Activated T-helper 9 cell treated with anti-CD3 and anti-CD28 coated beads, Interleukin-2, amount 50 U/mL, for 16 hours (primary cell): ENCODE results near the gene ICOS.
"Not testable (repeated sequence)": the region's sequence is repeated elsewhere in the genome, so short reads cannot be mapped to it uniquely, and the experiment has no call there.

ENCODE experiments used
- DNase-seq: peaks from one replicate; pipeline ENCODE4 v3.0.0-alpha.2; 2020; ENCODE audit warnings: low read depth

Gene ICOS

DNA sequence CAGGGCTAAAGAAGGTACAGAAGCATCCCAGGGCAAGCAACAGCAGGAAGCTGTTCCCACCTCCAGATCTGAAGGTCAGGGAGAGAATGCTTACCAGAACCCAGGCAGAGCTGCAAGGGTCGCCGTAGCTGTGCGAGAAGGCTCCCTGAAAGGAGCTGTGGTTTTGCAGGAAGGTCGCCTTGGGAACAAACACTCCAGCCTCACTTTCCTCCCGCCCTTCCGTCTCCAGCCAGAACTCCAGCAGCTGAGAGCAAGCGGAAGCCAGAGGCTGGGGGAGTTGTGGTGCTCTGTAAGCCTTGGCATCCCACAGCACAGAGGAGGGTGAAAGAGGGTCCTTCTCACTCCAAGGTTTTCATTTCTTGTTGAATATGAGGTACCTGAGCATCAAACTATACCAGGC lies 18.3 kb upstream of the ICOS start:
- DNase-seq: no peak

DNA sequence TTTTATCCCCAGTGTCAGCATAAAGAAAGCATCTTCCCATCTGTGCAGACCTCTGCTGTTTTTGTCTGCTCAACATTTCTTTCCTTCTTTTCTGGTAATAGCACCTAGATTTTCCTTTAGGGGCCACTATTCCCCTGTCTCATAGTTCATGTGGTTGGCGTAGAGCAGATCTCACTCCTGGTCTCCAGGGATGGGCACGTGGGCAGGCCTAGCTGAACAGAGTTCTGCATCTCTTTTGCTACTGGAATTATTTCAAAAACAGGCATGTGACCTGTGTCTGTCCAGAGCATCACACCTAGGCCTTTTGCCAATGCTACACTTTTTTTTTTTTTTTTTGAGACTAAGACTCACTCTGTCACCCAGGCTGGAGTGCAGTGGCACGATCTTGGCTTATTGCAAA lies 17.7 kb upstream of the ICOS start:
- DNase-seq: no peak

DNA sequence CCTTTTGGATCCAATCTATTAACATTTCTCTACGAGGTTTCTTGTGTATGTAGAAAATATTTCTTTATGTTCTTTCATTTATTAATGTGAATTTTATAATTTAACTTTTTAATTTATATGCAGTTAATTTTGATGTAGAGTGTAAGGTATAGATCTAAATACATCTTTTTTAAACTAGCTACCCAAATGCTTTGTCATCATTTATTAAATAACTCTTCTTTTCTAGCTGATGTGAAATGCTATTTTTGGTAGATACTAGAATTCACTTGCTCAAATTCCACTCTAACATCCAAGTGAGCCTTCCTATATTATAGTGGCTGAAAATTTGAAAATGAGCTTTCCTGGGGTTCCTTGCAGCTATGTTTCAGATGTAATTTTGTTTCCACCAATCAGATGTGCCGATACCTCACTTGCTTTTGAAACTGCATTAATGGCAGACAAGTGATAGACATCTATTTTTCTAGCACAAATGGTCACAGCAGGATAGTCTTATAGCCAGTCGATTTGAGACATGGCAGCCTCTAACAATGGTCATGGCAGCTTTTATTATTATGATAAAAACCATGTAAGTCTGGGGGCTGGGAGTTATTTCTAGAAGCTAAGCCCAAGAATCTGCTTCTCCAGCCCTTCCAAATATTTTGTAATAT lies 10.9 kb upstream of the ICOS start:
- DNase-seq: no peak

DNA sequence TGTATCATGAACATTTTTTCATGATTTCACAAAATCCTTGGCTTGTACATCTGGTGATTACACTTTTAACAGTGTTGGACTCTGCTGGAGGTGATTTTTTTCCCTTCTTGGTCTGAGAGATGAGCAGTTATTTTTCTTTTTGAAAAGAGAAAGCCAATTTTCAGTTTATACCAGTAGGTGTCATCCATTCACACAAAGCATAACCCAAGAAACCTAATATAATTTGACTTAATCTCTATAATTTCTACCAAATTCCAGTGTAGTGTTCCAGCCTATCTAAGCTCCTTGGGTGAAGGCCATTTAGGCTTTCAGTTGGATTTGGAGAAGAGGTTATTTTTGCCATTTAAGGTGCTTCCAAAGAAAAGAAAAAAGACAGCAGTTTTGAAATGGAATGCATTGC lies 7.7 kb upstream of the ICOS start:
- no peak for DNase-seq

DNA sequence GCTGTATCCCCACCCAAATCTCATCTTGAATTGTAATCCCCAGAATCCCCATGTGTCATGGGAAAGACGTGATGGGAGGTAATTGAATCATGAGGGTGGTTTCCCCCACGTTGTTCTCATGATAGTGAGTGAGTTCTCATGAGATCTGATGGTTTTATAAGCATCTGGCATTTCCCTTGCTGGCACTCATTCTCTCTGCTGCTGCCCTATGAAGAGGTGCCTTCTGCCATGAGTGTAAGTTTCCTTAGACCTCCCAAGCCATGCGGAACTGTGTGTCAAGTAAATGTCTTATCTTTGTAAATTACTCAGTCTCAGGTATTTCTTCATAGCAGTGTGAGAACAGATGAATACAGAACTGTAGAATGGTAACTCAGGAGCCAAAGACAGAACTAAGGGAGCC lies 5.3 kb upstream of the ICOS start:
- DNase-seq: not testable (repeated sequence)

DNA sequence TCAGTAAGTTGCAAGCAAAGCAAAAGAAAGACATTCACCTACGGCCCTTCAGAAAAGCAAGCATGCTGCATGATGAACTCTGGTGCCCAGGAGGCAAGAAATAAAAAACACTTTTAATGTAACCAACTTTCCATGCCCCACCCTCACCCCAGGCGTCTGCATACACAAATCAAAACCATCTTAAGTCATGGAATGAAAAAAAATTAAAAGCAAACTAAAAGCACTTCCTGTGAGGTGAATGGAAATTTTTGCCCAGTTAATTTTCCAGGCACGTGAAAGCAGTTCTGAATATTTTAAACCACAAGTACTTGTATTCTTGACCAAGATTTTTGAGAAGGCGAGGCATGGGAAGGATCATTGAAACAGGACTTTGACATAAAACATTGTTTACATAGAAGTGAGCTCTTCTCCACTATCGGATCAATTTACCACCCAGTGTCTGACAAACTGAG lies 2.5 kb upstream of the ICOS start:
- DNase-seq: peak; percentile 41

DNA sequence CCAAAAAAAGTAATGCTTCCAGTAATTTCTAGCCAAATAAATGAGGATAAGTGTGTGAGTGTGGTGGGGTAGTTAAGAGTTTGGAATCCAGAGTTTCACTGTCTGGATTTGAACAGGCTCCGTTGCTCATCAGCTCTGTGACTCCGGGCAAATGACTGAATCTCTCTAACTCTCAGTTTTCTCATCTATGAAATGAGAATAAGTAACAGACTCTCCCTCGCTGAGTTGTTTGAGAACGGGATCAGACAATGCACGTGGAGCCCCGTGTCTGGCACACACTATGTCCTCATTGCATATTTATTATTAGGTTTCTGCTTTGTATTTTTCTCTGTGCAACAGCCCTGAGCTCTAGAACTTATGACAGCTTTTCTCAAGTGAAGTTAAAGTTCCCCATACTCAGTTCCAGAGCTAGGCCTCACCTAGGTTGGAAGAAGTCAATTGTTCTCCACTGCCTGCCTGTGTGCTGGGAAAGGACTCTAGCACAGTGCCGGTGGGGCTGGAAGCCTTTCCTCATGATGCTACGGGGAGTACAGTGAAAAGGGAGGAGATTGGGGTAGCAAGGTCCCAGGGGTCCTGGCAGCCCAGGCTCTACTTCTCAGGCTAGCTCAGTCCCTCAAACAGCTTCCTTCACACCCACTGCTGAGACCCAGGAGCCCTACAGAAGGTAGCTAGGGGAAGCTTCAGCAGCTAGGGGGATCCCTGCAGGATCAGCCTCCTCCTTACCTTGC lies 1.7 kb upstream of the ICOS start:
- DNase-seq: no peak

DNA sequence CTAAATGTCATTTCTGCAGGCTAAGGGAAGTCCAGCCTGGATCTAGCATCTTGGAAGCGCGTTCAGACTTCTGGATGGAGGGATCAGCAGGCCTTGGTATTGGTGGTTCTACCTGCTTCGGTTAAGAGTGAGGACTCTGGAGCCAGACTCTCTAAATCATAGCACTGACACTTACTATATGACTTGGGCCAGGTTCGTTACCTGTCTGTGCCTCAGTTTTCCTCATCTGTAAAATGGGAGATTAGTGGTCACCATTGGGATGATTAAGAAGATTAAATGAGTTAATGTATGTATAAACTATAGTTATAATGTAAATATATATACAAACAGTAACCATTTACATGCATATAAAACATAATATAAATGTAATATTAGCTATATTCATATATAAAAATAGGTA lies 995 bp upstream of the ICOS start:
- no peak for DNase-seq

DNA sequence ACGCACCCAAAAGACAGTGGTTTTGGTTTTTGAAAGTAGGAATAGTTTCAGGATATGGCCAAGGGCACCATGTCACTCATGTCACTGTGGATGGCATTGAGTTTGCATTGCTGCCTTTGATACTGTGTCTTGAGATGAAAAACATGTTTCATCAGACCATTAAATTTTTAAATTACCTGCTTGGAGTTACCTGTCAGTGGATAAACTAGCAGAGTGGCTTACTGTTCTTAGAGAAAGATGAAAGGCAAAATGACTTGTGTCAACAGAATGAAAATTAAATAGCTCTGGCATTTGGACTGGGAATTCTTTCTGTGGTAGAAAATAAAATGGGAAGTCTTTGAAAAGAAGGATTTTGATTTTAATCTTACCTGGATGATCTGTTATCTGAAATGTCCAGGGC lies 386 bp downstream of the ICOS start:
- DNase-seq: no peak

DNA sequence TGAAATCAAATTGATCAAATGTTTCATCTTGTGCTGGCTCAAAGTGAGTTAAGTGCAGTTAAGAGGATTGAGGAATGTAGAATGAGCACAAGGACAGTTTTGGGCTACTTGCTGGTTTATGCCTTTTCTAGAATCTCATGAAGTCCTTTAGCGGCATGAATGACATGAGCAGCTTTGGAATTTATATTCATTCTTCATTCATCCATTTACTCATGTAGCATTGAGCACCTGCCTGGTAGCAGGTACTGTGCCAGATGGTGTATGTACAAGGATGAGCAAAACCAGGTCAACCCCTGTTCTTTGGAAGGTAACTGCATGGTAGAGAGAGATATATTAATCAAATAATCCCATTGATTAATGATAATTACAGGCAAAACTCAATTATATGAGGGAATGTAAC lies 1.2 kb downstream of the ICOS start:
- no peak for DNase-seq

DNA sequence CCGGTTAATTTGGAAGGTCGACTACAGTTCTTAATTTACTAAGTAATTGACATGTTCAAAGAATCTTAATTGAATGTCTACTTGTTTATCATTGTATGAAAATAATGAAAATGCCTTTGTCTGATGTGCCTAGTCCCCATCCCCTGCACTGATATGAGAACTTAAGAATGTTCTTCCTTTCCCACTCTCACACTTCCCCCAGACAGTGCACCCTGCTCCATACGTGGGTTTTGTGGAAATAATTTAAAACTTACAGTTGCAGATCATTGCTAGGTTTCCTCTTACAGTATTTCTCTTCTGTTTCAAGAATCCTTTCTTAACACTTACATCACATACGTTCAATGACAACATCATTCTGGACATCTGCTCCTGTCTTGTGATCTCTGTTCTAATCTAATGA lies 3.5 kb downstream of the ICOS start:
- no peak for DNase-seq

DNA sequence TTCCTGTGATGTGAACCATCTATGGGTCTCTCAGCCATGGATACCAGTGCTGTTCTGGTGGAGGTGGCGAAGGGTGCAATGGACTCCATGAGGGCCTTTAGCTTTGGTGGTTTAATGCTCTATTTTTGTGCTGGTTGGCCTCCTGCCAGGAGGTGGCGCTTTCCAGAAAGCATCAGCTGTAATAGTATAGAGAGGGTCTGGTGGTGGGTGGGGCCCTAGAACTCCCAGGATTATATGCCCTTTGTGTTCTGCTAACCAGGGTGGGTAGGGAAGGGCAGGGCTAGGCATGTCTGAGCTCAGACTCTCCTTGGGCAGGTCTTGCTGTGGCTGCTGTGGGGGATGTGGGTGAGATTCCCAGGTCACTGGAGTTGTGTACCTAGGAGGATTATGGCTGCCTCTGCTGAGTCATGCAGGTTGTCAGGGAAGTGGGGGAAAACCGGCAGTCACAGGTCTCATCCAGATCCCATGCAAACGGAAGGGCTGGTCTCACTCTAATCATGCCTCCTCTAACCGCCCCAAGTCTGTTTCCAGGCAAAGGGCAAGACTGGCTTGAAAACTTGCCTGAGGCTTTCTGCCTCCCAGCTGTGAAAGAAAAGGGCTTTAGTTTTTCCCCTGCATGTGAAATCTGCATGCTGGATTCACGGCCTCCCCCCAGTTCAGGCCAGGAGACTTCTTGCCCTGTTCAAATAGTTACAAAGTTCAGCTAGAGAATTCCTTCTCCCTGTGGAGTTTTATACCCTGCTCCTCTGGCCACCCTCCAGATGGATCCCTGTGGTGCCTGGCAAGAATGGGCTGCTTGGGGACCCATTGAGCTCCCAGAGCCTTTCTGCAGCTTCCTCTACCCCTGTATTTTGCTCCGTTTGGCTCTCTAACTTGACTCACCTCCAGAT lies 7.2 kb downstream of the ICOS start:
- DNase-seq: not testable (repeated sequence)

DNA sequence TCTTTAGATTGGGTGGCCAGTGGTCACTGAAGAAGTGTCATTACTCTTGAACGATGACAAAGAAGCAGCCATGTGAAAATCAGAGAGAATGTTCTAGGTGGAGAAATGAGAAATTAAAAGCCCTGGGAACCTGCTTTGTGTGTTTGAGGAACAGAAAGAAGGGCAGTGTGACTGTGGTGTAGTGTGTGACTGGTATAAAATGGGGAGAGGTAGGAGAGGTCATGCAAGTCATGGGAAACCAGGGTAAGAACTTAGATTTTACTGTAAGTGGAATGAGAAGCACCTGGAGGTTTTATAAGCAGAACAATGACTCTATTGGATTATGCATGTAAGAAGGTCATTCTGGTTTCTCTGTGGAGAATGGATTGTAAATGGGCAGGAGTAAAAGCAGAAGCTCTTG lies 12.2 kb downstream of the ICOS start:
- no peak for DNase-seq

DNA sequence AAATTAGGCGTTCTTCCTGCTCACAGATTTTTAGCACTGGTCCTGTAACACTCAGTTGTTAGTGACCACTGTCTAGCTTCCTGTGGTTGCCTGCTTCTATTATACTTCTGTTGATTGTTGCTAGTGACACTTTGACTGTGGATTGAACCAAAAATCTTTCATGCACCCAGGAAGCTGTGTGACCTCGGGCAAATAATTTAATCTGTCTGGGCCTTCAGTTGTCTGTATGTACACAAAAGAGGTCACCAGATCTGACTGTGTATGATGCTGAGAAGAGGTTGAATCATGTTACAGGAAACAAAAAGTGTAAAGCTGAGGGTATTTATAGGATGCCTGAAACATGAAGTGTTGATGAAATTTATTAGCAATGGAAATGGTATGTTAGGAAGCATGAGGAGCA lies 12.7 kb downstream of the ICOS start:
- no peak for DNase-seq

DNA sequence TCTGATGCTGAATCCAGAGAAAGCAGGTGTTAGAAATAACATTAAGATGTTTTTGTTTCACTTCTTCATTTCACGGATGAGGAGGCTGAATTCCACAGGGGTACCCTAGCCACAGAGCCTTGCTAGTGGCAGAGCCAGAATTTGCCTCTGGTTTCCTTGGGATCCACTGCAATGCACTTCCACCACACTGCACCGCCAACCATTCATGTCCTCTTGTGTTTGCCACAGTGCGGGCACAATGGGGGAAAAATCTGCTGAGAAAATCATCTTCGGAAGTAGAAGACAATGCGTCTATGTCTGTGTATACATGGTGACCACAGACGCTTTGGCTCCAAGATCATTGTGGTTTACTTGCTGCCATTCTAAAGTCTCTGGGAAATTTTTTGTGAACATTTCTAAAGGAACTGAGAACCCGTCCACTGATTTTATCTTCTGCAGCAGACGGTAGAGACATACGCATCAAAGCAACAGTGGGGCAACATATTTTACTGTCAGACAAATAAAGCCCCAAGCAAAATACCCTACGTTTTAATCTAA lies 14.9 kb downstream of the ICOS start:
- peak; percentile 29 for DNase-seq

DNA sequence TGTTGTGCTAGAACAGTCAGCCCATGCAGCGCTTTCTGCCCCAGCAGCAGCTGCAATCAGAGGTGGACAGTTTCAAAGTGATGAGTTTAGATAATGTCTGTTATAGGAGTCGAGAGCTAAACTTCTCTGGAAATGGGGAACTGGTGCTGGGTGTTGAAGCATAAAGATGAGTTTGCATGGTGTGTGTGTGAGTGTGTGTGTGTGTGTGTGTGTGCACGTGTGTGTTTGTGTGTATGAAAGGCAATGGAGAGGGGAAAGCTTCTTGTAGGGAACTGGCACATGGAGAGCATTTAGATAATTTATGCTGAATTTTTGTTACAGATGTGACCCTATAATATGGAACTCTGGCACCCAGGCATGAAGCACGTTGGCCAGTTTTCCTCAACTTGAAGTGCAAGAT lies 22.7 kb downstream of the ICOS start:
- no peak for DNase-seq

DNA sequence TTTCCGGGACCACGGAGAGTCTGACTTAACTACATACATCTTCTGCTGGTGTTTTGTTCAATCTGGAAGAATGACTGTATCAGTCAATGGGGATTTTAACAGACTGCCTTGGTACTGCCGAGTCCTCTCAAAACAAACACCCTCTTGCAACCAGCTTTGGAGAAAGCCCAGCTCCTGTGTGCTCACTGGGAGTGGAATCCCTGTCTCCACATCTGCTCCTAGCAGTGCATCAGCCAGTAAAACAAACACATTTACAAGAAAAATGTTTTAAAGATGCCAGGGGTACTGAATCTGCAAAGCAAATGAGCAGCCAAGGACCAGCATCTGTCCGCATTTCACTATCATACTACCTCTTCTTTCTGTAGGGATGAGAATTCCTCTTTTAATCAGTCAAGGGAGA lies 23.1 kb downstream of the ICOS start:
- no peak for DNase-seq

DNA sequence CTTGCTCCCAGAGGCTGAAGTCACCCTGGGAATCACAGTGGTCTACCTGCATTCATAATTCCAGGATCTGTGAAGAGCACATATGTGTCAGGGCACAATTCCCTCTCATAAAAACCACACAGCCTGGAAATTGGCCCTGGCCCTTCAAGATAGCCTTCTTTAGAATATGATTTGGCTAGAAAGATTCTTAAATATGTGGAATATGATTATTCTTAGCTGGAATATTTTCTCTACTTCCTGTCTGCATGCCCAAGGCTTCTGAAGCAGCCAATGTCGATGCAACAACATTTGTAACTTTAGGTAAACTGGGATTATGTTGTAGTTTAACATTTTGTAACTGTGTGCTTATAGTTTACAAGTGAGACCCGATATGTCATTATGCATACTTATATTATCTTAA lies 24.2 kb downstream of the ICOS start:
- no peak for DNase-seq

DNA sequence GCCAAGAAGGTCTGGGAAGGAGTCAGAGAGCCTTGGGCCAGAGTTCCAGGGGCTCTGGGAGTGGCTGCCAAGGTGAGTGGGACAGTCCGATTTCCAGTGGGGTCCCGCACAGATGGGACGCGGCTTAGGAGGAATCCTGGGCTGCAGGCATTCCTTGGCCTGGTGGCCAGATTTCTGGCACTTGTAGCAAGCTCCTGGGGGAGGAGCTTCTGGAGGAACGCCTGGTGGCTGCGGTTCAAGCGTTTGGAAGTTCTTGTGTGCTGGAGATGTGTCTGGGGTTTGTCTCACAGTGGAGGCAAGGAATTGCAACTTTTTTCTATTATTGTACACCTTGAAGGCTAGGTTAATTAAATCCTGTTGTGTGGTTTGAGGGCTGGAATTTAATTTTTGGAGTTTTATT lies 28.6 kb downstream of the ICOS start:
- DNase-seq: not testable (repeated sequence)

DNA sequence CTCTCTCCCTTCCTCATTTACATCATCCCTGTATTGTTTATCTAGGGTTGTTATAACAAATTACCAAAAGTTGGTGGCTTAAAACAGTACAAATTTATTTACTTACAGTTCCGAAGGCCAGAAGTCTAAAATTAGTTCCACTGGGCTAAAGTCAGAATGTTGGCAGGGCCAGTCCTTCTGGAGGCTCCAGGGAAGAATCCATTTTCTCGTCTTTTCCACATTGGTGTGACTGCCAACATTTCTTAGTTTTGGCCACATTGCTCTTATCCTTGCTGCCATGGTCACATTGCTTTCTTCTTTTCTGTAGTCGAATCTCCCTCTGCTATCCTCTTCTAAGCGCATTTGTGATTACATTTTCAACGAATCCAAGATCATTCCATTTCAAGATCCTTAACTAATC lies 34.7 kb downstream of the ICOS start:
- DNase-seq: no peak

DNA sequence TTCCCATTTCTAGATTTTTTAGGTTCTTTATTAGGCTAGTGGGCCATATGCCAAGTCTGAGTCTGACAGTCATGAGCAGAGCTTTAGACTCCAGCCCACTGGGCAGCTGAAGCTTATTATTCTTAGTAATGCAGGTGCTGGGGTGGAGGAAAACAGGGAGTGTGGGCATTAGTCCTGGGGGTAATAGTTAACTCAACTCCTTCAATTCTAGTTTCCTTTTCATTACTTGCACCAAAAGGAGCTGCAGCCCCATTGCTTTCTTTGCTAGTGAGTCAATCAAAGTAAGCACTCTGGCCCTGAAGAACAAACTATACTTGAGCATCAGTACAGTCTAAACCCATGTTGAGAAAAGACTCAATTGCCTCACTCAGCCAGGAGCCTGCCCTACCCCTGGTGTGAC lies 35.5 kb downstream of the ICOS start:
- no peak for DNase-seq

DNA sequence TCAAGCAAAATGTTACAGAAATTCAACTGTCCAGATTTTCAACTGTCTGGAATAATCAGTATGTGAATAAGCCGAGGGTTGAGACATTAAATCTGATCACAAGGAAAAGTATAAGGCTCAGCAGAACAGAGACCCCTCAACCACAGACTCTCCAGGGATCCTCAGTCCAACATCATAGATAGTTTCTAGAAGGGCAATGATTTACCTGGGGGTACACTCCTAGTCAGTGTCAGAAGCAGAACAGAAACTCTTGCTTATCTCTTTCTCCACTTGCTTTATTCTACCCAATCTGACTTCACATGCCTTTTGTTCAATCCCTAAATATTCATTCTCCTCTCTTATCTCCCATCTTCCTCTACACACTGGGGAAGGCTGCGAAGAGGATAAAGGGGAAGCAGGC lies 36.4 kb downstream of the ICOS start:
- no peak for DNase-seq

DNA sequence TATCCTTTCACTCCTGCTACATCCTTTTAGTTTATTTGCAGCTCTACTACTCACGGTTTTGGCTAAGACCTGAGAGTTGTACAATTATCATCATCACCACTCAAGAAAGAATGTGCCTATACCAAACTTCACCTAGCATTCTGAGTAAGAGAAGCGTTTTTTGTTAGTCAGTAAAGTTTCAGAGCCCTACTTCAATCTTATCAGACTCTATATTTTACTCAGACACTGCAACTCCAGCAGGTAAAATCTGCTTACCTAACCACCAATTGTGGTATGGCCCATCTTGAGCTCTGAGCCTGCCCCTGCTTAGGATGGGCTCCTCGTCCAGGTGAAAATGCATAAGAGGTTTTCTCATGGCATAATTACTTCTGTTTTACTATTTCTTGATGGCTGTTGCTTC lies 37.1 kb downstream of the ICOS start:
- no peak for DNase-seq
